Measurements from ENCODE around the gene SERTM2. TPM values are rescaled to one million over a fixed set of nuclear protein-coding genes. Genes with fewer than 3 reads are reported as not detected.

Gene SERTM2
- polyA plus RNA-seq = not detected

DNA sequence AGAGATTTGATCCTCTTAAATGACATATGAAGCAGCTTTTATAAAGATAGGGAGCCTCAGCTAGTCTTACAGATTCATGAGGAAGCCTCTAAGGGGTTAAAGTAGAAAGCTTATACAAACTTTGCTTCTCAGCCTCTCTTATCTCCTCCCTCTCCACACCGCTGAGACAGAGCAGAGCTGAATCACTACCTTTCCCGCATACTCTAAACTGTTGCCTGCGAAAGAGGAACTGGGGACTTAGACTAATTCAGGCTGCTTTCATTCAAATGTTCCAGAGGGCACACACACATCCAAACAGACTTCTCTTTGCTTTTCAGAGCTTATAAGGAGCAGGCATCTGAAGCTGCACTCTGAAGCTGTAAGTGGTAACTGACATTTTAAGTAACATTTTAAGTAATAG, at the start of gene SERTM2:
SERTM2 (plus strand) TSS at position 169 of the 400 bp plus-strand sequence. CDS start 7,213 bp downstream, outside the sequence.
- Mint-ChIP-seq H3K36me3 (no peaks in the 10 kb centered on the region), H3K4me1 (no peaks in the 10 kb centered on the region), H3K4me3 (no peak within 1 kb of the TSS), H3K27ac (no peak within 1 kb of the TSS), H3K9me3 (no peaks in the 10 kb centered on the region), H3K27me3 (ENCODE audit: low read depth in 3 of 3) (peaks cover 0 to 3% (median 3%) of the 10 kb centered on the region in 3 donors)
- DNase-seq = no peak

DNA sequence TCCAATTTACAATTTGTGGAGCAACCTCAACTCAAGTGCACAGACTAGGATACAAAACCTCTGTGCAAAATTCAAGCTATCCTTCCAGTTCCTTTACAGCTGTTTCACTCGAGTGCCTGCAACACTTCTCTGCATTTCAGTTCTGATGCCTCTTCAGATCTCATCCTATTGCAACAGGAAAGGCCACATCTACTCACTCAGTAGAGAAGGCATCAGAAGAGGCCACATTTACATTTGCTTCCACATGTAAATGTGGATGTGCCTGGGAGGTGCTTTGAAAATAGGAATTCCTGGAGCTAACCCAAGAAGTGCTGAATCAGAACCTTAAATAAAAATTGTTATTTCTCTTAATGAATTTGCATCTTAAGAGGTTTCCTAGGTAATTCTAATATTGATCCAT, 45.8 kb upstream of the SERTM2 start:
- Mint-ChIP-seq H3K27ac (no peak overlapping the region), H3K4me3 (no peak overlapping the region), H3K27me3 (ENCODE audit: low read depth in 3 of 3) (peaks cover 0 to 7% (median 0%) of the 10 kb centered on the region in 3 donors), H3K36me3 (no peaks in the 10 kb centered on the region), H3K4me1 (no peaks in the 10 kb centered on the region), H3K9me3 (peaks cover 0 to 2% (median 0%) of the 10 kb centered on the region in 6 donors)
- DNase-seq = no peak

DNA sequence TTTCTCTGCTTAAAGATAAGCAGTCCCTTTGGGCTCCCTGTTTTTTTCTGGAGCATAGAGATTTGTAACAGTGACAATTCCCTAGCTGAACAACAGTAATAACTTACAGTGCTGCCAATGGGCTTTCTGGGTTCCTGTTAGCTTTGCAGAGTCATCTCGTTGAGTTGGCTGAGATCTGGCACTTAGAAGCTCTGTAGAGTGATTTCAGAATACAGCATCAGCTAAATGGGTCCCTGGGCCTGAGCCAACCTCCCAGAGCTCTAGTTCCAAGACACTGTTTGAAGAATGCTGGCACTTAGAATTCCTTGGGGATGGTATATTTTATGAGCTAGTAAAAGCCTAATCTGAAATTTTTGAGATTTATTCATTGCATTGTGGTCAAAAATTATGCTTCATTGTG, 43.5 kb upstream of the SERTM2 start:
- Mint-ChIP-seq H3K27ac (no peak overlapping the region), H3K4me3 (no peak overlapping the region), H3K36me3 (no peaks in the 10 kb centered on the region), H3K9me3 (peaks cover 0 to 2% (median 0%) of the 10 kb centered on the region in 6 donors), H3K27me3 (ENCODE audit: low read depth in 3 of 3) (peaks cover 0 to 4% (median 1%) of the 10 kb centered on the region in 3 donors), H3K4me1 (no peaks in the 10 kb centered on the region)
- no peak for DNase-seq

DNA sequence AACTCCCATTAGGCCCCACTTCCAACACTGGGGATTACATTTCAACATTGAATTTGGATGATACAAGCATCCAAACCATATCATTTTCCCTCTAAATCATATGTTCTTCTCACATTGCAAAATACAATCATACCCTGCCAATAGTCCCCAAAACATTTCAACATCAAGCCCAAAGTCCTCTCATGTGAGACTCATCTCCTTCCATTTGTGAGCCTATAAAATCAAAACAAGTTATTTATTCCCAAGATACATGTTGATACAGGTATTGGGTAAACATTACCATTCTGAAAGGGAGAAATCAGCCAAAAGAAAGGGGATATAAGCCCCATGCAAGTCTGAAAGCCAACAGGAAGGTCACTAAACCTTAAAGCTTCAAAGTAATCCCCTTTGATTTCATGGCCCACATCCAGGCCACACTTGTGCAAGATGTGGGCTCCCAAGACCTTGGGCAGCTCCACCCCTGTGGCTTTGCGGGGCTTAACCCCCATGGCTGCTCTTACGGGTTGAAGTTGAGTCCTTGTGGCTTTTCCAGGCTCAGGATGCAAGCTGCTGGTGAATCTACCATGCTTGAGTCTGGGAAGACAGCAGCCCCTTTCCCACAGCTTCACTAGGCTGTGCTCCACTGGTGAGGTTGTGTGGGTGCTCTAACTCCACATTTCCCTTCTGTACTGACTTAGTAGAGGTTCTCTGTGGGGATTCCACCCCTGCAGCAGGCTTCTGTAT, 40.6 kb upstream of the SERTM2 start:
- Mint-ChIP-seq H3K36me3 (no peaks in the 10 kb centered on the region), H3K27ac (no peak overlapping the region), H3K4me3 (no peak overlapping the region), H3K9me3 (peaks cover 0 to 2% (median 0%) of the 10 kb centered on the region in 6 donors), H3K27me3 (ENCODE audit: low read depth in 3 of 3) (peaks cover 0 to 2% (median 2%) of the 10 kb centered on the region in 3 donors), H3K4me1 (no peaks in the 10 kb centered on the region)
- no peak for DNase-seq

DNA sequence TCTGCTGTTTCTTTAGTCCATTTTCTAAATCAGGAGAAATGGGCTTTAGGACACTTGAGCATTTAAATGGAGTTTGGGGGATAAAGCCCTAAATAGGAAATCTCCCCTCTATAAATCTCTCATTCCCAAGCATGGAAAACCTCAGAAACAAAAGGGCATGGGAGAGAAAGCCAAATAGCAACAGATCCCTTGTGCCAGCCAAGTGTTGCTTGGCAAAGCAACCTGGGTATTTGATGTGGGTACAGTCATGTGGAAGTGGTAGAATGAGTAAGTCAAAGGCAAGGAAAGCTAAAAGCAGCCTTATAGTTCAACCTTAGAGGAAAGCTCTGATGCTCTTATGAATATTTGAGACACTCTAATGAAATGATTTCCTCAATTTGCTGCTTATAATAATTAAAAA, 29.5 kb upstream of the SERTM2 start:
- Mint-ChIP-seq H3K4me3 (no peak overlapping the region), H3K36me3 (no peaks in the 10 kb centered on the region), H3K27ac (no peak overlapping the region), H3K27me3 (ENCODE audit: low read depth in 3 of 3) (peaks cover under 1 to 4% (median 3%) of the 10 kb centered on the region in 3 donors), H3K4me1 (no peaks in the 10 kb centered on the region), H3K9me3 (peaks cover 0 to 3% (median 0%) of the 10 kb centered on the region in 6 donors)
- DNase-seq = no peak

DNA sequence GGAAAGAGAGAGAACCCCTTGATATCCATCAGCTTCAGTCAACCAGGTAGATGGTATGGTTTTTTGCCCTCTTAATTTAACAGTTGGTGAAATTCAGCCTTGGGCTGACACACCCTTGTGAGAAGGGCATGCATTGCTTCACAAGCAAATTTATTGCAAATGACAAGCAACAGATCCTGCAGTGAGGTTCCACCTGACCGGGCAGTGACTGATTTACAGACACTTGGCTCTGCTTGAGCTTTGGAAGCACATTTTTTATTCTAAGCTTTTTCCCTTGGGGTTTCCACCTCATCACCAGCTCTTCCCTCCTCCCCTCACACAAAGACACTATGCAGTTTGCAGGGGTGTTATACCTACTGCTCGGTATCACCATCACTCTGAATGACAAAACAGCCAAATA, 28.3 kb upstream of the SERTM2 start:
- Mint-ChIP-seq H3K4me1 (no peaks in the 10 kb centered on the region), H3K36me3 (no peaks in the 10 kb centered on the region), H3K9me3 (peaks cover 0 to 8% (median 0%) of the 10 kb centered on the region in 6 donors), H3K4me3 (no peak overlapping the region), H3K27ac (no peak overlapping the region), H3K27me3 (ENCODE audit: low read depth in 3 of 3) (peaks cover 0 to 4% (median 3%) of the 10 kb centered on the region in 3 donors)
- no peak for DNase-seq

DNA sequence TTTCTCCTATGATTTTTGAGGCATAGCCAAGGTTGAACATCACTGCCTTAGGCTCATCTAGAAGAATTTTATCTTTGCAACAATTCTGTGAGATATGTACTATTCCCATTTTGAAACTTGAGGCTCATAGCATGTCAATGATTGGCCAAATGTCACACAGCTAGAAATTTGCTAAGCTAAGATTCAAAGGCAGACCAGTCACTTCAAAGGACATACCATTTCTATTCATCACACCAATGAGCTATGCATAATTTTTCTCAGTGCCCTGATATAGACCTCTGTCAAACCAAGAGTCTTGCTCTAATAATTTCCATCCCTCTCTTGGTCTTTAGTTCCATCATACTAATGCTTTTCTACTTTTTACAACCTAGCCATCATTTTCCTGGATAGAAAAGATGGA, 27.6 kb upstream of the SERTM2 start:
- H3K9me3 Mint-ChIP-seq = peaks cover 0 to 10% (median 0%) of the 10 kb centered on the region in 6 donors
- DNase-seq = no peak
- H3K36me3 Mint-ChIP-seq = no peaks in the 10 kb centered on the region
- H3K27ac Mint-ChIP-seq = no peak overlapping the region
- H3K4me3 Mint-ChIP-seq = no peak overlapping the region
- H3K4me1 Mint-ChIP-seq = no peaks in the 10 kb centered on the region
- H3K27me3 Mint-ChIP-seq (ENCODE audit: low read depth in 3 of 3) = peaks cover 0 to 4% (median 3%) of the 10 kb centered on the region in 3 donors

DNA sequence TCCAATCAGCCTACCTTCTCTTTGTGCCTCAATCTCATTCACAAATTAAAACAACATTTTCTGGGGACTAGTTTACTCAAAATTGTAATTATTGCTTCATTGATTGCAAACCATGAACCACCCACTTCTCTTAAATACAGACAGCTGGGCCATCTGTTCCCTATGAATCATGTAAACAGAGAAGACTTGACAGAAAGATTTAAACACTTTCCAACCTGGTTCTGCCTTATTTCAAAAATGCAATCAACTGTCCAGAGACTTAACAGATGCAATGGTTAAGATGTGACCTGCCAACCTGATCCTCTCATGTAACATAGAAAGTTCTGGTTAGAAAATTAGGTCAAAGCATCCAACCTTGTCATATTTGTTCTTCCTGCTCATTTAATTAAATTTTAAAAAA, 20.8 kb upstream of the SERTM2 start:
- Mint-ChIP-seq H3K36me3 (no peaks in the 10 kb centered on the region), H3K4me1 (no peaks in the 10 kb centered on the region), H3K9me3 (peaks cover 0 to 7% (median 0%) of the 10 kb centered on the region in 6 donors), H3K4me3 (no peak overlapping the region), H3K27me3 (ENCODE audit: low read depth in 3 of 3) (peaks cover 0 to 5% (median 2%) of the 10 kb centered on the region in 3 donors), H3K27ac (no peak overlapping the region)
- DNase-seq = no peak

DNA sequence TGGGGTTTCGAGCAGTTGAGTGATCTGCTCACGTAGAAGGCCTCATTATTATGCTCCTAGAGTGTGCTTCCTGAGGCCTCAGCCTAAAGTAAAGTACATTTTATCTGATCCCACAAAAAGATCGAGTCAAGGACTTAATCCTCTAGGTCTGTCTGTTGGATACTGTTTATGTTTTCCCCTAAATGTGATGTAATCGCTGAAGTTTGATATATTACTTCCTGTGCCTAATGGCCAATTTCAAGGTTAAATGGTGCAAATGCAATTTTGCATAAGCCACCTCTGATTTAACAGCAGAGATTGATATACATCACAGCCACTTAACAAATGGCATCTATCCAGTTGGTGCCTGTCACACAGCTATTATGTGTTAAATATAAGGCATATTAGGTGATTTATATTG, 19.4 kb upstream of the SERTM2 start:
- no peaks in the 10 kb centered on the region for H3K4me1 Mint-ChIP-seq
- no peak overlapping the region for H3K27ac Mint-ChIP-seq
- no peaks in the 10 kb centered on the region for H3K36me3 Mint-ChIP-seq
- peaks cover 0 to 5% (median 2%) of the 10 kb centered on the region in 3 donors for H3K27me3 Mint-ChIP-seq (ENCODE audit: low read depth in 3 of 3)
- DNase-seq = no peak
- H3K4me3 Mint-ChIP-seq = no peak overlapping the region
- H3K9me3 Mint-ChIP-seq = peaks cover 0 to 5% (median 0%) of the 10 kb centered on the region in 6 donors

DNA sequence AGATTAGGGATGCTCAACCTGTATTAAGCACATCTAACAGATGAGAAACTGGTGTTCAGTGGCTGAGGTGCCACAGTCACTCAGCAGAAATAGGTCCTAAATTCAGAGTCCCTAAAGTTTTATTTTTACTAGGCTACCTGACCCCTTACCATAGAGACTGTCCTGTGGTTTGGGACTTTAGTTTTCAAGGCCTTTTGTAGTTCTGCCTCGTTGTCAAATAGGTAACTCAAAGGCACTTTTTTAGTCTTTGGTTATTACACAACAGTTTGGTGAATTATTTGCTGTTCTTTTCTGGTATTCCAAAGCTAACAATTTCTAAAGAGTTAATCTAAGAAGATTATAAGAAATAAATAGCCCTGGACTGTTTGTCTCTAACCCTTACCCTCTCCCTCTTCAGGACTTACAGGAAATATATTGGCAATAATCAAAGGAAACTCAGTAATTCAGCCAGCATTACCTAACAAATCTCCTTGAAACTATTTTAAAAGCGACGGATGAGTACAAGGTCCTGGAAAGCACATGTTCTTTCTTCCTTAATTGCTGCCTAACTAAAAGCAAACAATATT, 12.8 kb upstream of the SERTM2 start:
- Mint-ChIP-seq H3K27ac (no peak overlapping the region), H3K9me3 (no peaks in the 10 kb centered on the region), H3K36me3 (no peaks in the 10 kb centered on the region), H3K4me3 (no peak overlapping the region), H3K4me1 (no peaks in the 10 kb centered on the region), H3K27me3 (ENCODE audit: low read depth in 3 of 3) (peaks cover 0 to 7% (median 2%) of the 10 kb centered on the region in 3 donors)
- no peak for DNase-seq

DNA sequence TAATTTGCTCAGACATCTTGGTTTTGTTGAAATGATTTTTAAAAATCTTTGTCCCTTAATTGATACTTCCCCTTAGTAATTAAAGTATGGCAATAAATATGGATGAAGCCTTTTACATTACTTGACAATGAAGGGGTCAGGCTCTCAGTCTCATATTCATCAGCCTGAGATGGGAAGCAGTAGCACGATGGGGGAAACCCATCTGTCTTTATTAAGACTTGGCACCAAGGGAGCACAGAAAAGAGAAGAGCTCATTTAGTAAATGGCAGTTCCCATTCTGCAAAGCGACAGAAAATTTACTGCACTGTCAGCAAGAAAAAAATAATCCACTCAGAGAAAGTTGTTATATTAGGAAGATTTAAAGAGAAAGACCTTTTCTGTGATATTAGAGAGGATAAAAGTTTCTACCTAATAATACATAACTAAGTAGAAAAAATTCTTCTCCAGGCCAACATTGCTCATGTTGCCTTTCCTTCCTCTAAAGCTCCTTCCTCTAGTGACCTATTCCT, 7.9 kb upstream of the SERTM2 start:
- Mint-ChIP-seq H3K27ac (no peak overlapping the region), H3K4me1 (no peaks in the 10 kb centered on the region), H3K4me3 (no peak overlapping the region), H3K27me3 (ENCODE audit: low read depth in 3 of 3) (peaks cover 0 to 10% (median 9%) of the 10 kb centered on the region in 3 donors), H3K9me3 (no peaks in the 10 kb centered on the region), H3K36me3 (no peaks in the 10 kb centered on the region)
- DNase-seq = no peak

DNA sequence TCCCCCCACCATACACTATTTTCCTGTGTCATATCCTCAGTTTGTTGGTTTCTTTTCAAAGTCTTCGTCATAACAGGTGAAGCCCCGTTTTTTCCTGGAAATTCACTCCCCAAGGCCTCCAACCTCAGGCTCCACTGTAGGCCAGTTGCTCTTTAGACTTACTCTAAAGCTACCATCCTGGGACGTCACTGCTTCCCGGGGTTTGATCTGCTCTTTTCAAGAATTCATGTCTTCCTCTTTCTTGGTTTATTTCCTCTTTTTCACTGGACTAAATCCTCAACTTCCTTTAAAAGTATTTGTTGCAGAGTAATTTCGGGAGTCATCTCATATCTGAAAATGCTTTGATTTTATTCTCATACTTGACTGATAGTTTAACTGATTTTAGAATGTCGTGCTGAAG, 6.5 kb upstream of the SERTM2 start:
- Mint-ChIP-seq H3K36me3 (no peaks in the 10 kb centered on the region), H3K4me3 (no peak overlapping the region), H3K9me3 (no peaks in the 10 kb centered on the region), H3K27ac (no peak overlapping the region), H3K4me1 (no peaks in the 10 kb centered on the region), H3K27me3 (ENCODE audit: low read depth in 3 of 3) (peaks cover 0 to 10% (median 9%) of the 10 kb centered on the region in 3 donors)
- DNase-seq = no peak

DNA sequence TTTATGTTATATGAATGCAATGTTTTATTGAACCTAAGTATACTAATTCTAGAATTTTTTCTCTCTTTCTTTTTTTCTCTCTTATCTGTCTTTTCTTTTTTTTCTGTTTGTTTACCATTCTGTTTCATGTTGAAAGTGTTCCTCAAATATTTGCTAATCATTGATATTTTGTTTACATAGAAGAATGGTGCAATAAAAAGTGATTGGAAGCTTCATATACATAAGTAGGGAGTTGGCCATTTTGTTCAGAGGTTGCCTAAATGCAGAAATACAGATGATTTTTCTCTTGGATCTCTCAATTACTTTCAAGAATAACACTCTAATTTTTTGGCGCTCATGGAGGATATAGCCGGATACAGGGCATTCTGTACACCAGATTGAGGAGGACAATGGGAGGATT, 5.7 kb upstream of the SERTM2 start:
- no peaks in the 10 kb centered on the region for H3K9me3 Mint-ChIP-seq
- H3K36me3 Mint-ChIP-seq = no peaks in the 10 kb centered on the region
- no peak for DNase-seq
- H3K27ac Mint-ChIP-seq = no peak overlapping the region
- no peak overlapping the region for H3K4me3 Mint-ChIP-seq
- no peaks in the 10 kb centered on the region for H3K4me1 Mint-ChIP-seq
- peaks cover 0 to 10% (median 9%) of the 10 kb centered on the region in 3 donors for H3K27me3 Mint-ChIP-seq (ENCODE audit: low read depth in 3 of 3)

DNA sequence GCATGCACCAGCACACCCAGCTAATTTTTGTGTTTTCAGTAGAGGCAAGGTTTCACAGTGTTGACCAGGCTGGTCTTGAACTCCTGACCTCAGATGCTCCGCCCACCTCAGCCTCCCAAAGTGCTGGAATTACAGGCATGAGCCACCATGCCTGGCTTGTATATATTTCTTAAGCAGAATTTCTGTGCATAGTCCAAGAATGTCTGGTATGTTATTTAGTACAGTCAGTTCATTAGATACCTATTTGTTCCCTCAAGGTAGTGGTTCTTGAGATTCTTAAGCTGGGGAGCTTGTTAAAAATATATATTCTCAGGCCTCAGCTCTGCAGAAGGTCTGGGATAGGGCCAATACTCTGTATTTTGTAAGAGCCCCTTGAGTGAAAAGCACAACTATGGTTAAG, 4.6 kb upstream of the SERTM2 start:
- no peaks in the 10 kb centered on the region for H3K4me1 Mint-ChIP-seq
- H3K27me3 Mint-ChIP-seq (ENCODE audit: low read depth in 3 of 3) = peaks cover 0 to 7% (median 7%) of the 10 kb centered on the region in 3 donors
- DNase-seq = no peak
- H3K9me3 Mint-ChIP-seq = no peaks in the 10 kb centered on the region
- no peak overlapping the region for H3K27ac Mint-ChIP-seq
- H3K36me3 Mint-ChIP-seq = no peaks in the 10 kb centered on the region
- no peak overlapping the region for H3K4me3 Mint-ChIP-seq
